HT1080 (cell line): ENCODE data around the gene CXCR5. TPM values are rescaled to one million over a fixed set of nuclear protein-coding genes. Genes with fewer than 3 reads are reported as not detected.
A peak's percentile ranks its signal among the peaks of the same experiment; 100 is the strongest.

Source experiments
- DNase-seq: peaks from one replicate; pipeline ENCODE4 v3.0.0-alpha.2; 2015; ENCODE audit warnings: low read depth
- total RNA-seq: library from RNA; depleted of rRNA; stranded (reverse); fragments of >200 nt; shearing (Covaris generic); gene quantifications from 2 replicates; pipeline ENCODE4 v1.2.3, GENCODE V29; 2014

The CXCR5 gene
- total RNA-seq, 1 experiment from 2014 or later = not detected

- DNase-seq = peak; percentile 69
Measured at GRCh38 chr11:118912742-118913410, 29.2 kb downstream of the CXCR5 start.

GRCh38 chr11:118913411-118914125 lies 29.9 kb downstream of the CXCR5 start:
- DNase-seq = peak; percentile 72

GRCh38 chr11:118914178-118914918 lies 30.7 kb downstream of the CXCR5 start:
- peak; percentile 84 for DNase-seq

GRCh38 chr11:118914987-118915386 lies 31.3 kb downstream of the CXCR5 start:
- DNase-seq = no peak

GRCh38 chr11:118915396-118915795 lies 31.7 kb downstream of the CXCR5 start:
- no peak for DNase-seq

GRCh38 chr11:118915941-118916841 lies 32.5 kb downstream of the CXCR5 start:
- DNase-seq = no peak

- no peak for DNase-seq
Measured at GRCh38 chr11:118916842-118917388, 33.2 kb downstream of the CXCR5 start.

GRCh38 chr11:118917481-118918127 lies 33.9 kb downstream of the CXCR5 start:
- DNase-seq = peak; percentile 76

- DNase-seq = peak; percentile 89
Measured at GRCh38 chr11:118918128-118918685, 34.5 kb downstream of the CXCR5 start.

GRCh38 chr11:118918686-118919280 lies 35.1 kb downstream of the CXCR5 start:
- peak; percentile 38 for DNase-seq

GRCh38 chr11:118921121-118921928 lies 37.6 kb downstream of the CXCR5 start:
- peak; percentile 69 for DNase-seq

- peak; percentile 70 for DNase-seq
Measured at GRCh38 chr11:118921929-118922744, 38.4 kb downstream of the CXCR5 start.

- no peak for DNase-seq
Measured at GRCh38 chr11:118922745-118923627, 39.3 kb downstream of the CXCR5 start.

GRCh38 chr11:118923721-118924587 lies 40.3 kb downstream of the CXCR5 start:
- DNase-seq = no peak
